Measurements from ENCODE around the gene ARAP2.

DNA sequence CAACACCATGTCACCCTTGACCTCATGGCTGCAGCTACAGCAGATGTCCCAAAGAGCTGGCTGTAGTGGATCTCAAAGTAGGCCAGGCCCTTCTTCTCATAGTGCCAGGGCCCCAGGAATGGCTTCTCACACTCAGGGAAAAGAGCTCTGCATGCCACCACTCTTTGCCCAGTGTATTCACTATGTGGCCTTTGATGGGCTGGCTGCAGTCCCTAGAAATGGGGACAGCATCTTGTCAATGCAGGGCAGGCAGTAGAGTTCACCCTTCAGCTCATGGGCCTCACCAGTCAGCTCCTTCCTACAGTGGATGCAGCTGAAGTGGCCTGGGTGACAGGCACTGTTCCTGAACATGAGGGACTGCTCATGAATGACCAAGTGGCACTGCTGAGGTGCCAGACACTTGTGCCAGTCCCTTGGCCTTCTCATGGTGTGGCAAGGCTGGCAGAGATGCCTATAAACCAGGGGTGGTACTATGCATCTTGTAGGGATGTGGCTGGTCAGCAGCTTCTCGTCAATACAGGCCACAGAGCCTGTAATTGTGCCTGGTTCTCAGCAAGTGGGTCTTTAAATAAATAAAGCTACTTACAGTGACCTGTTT is 178.9 kb downstream of the ARAP2 start:
- TF ChIP-seq ZSCAN30 (tag by site-specific recombination; IDR thresholded peaks at IDR 0.05) (no peak), KLF9 (tag by site-specific recombination; IDR thresholded peaks at IDR 0.05; ENCODE audit: low read depth) (no peak)

Data from HEK293 (cell line).